HCT116 (cell line): ENCODE measurements around the gene CALN1. TPM values are rescaled to one million over a fixed set of nuclear protein-coding genes. Genes with fewer than 3 reads are reported as not detected.

ENCODE experiments used
- ATAC-seq: fragments of 200-7000 bp; cut with Tn5 transposase; 2 replicates; pipeline ENCODE4 v1.9.1; 2020; ENCODE audit warnings: mild to moderate bottlenecking, moderate library complexity
- BruUV-seq: library from RNA; stranded (reverse); fragments of 400-500 nt; replicated peaks from 2 replicates; lab custom pipeline; 2021; lab: Mats Ljungman, UMichigan
- CTCF ChIA-PET: fragments of 300-600 bp; sonication (Branson Sonifier 250); formaldehyde crosslinking; loops from one replicate; lab custom pipeline; 2021; ENCODE audit warnings: antibody characterized with exemption; lab: Charles Lee
- POLR2A ChIA-PET: fragments of 300-600, 350-600 bp; sonication (Branson Sonifier 250); formaldehyde crosslinking; loops from one replicate; lab custom pipeline; 2021; ENCODE audit warnings: antibody characterized with exemption; lab: Charles Lee
- RAD21 ChIA-PET, 2 experiments: fragments of 300-600 bp; sonication (Branson Sonifier 250); formaldehyde crosslinking; loops; one replicate each; lab custom pipeline; 2023; ENCODE audit warnings: low total read pairs in 2 of 2; ENCODE audit not compliant: uncharacterized antibody in 2 of 2, unreplicated experiment in 2 of 2, low non-redundant PET in 1 of 2; lab: Charles Lee
- DNase-seq: peaks from one replicate; pipeline ENCODE4 v3.0.0-alpha.2; 2010; ENCODE audit warnings: low read depth, low spot score
- H2AFZ ChIP-seq: fragments of 200-600 bp; shearing (Covaris generic), sonication (generic); 2 replicates; pipeline ENCODE4 v1.6.1; 2017; ENCODE audit warnings: low read depth, mixed run types, mixed read lengths, antibody characterized with exemption, low read length; ENCODE audit not compliant: poor library complexity, severe bottlenecking
- H3K27ac ChIP-seq: 2 replicates; pipeline ENCODE4 v1.5.1; 2012; ENCODE audit warnings: low read depth, low read length
- H3K27me3 ChIP-seq: fragments of 200-600 bp; sonication (generic); 2 replicates; pipeline ENCODE4 v1.6.1; 2016; ENCODE audit warnings: mixed run types, low read length, mixed read lengths; ENCODE audit not compliant: insufficient read depth
- H3K36me3 ChIP-seq, 2 experiments: fragments of 200-500 bp in 1 of 2; fragments of 200-600 bp in 1 of 2; sonication (Bioruptor generic) in 1 of 2; sonication (generic) in 1 of 2; 2 replicates each; pipeline versions ENCODE4 v1.5.1 to v1.6.1; 2014 to 2016; ENCODE audit warnings: low read length in 2 of 2, inconsistent platforms in 1 of 2, mixed read lengths in 1 of 2, mixed run types in 1 of 2; ENCODE audit not compliant: insufficient read depth in 2 of 2, control insufficient read depth in 1 of 2
- H3K4me1 ChIP-seq, 2 experiments: fragments of 200-600 bp in 1 of 2; sonication (generic) in 1 of 2; 2 replicates each; pipeline versions ENCODE4 v1.5.1 to v1.6.1; 2012 to 2017; ENCODE audit warnings: low read length in 2 of 2, inconsistent platforms in 1 of 2, mild to moderate bottlenecking in 1 of 2, mixed read lengths in 1 of 2, mixed run types in 1 of 2, moderate library complexity in 1 of 2; ENCODE audit not compliant: insufficient read depth in 2 of 2, control insufficient read depth in 1 of 2
- H3K4me2 ChIP-seq: fragments of 200-600 bp; sonication (generic); 2 replicates; pipeline ENCODE4 v1.6.1; 2017; ENCODE audit warnings: mixed run types, low read length, mixed read lengths
- H3K4me3 ChIP-seq, 2 experiments: fragments of 200-600 bp in 1 of 2; sonication (generic) in 1 of 2; replicated peaks in 1 of 2; 2 replicates each; pipeline ENCODE4 v1.5.1; 2011 to 2016; ENCODE audit warnings: low read length in 2 of 2, control low read depth in 1 of 2, low read depth in 1 of 2, mild to moderate bottlenecking in 1 of 2, mixed read lengths in 1 of 2, mixed run types in 1 of 2
- H3K79me2 ChIP-seq: fragments of 200-600 bp; sonication (generic); 2 replicates; pipeline ENCODE4 v1.6.1; 2017; ENCODE audit warnings: mild to moderate bottlenecking, mixed run types, low read length, moderate library complexity, mixed read lengths; ENCODE audit not compliant: insufficient read depth
- H3K9ac ChIP-seq: fragments of 200-600 bp; sonication (generic); 2 replicates; pipeline ENCODE4 v1.6.1; 2016; ENCODE audit warnings: low read length, mixed read lengths
- H3K9me2 ChIP-seq: fragments of 200-600 bp; sonication (generic), shearing (Covaris generic); 2 replicates; pipeline ENCODE4 v1.6.1; 2017; ENCODE audit warnings: mixed run types, mild to moderate bottlenecking, moderate library complexity; ENCODE audit not compliant: insufficient read depth
- H3K9me3 ChIP-seq, 2 experiments: fragments of 200-500 bp in 1 of 2; fragments of 200-600 bp in 1 of 2; sonication (Bioruptor generic) in 1 of 2; sonication (generic) in 1 of 2; 2 replicates each; pipeline ENCODE4 v1.6.1; 2014 to 2017; ENCODE audit warnings: low read length in 2 of 2, mixed read lengths in 2 of 2, inconsistent platforms in 1 of 2, low read depth in 1 of 2, mild to moderate bottlenecking in 1 of 2, mixed run types in 1 of 2, moderate library complexity in 1 of 2; ENCODE audit not compliant: control insufficient read depth in 1 of 2, insufficient read depth in 1 of 2
- H4K20me1 ChIP-seq: fragments of 200-600 bp; sonication (generic), shearing (Covaris generic); 2 replicates; pipeline ENCODE4 v1.6.1; 2017; ENCODE audit warnings: mixed run types, mild to moderate bottlenecking, moderate library complexity; ENCODE audit not compliant: insufficient read depth
- CBX3 ChIP-seq: IDR thresholded peaks from 2 replicates; pipeline ENCODE4 v1.6.1; 2012; ENCODE audit warnings: low read depth
- CEBPB ChIP-seq: IDR thresholded peaks from 2 replicates; pipeline ENCODE4 v1.6.1; 2012; ENCODE audit warnings: low read depth
- ELF1 ChIP-seq: IDR thresholded peaks from 2 replicates; pipeline ENCODE4 v1.6.1; 2012; ENCODE audit warnings: low read depth, borderline replicate concordance
- EZH2 ChIP-seq: fragments of 200-600 bp; sonication (generic); IDR thresholded peaks from 2 replicates; pipeline ENCODE4 v1.6.1; 2017; ENCODE audit warnings: antibody characterized with exemption, mixed run types
- FOSL1 ChIP-seq: IDR thresholded peaks from 2 replicates; pipeline ENCODE4 v1.6.1; 2012; ENCODE audit warnings: low read depth
- JUND ChIP-seq: IDR thresholded peaks from 2 replicates; pipeline ENCODE4 v1.6.1; 2012
- RAD21 ChIP-seq: IDR thresholded peaks from 2 replicates; pipeline ENCODE4 v1.6.1; 2012; ENCODE audit warnings: low read depth, mild to moderate bottlenecking
- SIN3A ChIP-seq: IDR thresholded peaks from 2 replicates; pipeline ENCODE4 v1.6.1; 2012; ENCODE audit warnings: low read depth
- ZFX ChIP-seq: fragments of 450-650 bp; IDR thresholded peaks from 2 replicates; pipeline ENCODE4 v1.6.1; 2017
- intact Hi-C: fragments of 100-400 bp; cut with micrococcal nuclease; formaldehyde crosslinking; loops from 2 replicates; pipeline ENCODE4 v1.10.0; 2022
- total RNA-seq: library from RNA; stranded (reverse); gene quantifications from one replicate; pipeline ENCODE4 v1.2.1, GENCODE V29; 2021; ENCODE audit not compliant: unreplicated experiment
- TF ChIP-seq, protein P1 (sequence below): IDR thresholded peaks from 2 replicates; pipeline ENCODE4 v1.6.1; 2012
- TF ChIP-seq, protein P2 (sequence below), 3 experiments: fragments of 200-600 bp in 1 of 3; sonication (generic) in 1 of 3; IDR thresholded peaks in 2 of 3; conservative IDR thresholded peaks in 1 of 3; 2 replicates each; pipeline ENCODE4 v1.5.1; 2012 to 2017; ENCODE audit warnings: low read depth in 2 of 3, low read length in 2 of 3, antibody characterized with exemption in 1 of 3, borderline replicate concordance in 1 of 3, control low read depth in 1 of 3, mild to moderate bottlenecking in 1 of 3, mixed read lengths in 1 of 3, mixed run types in 1 of 3, moderate library complexity in 1 of 3; ENCODE audit not compliant: insufficient read depth in 1 of 3
- TF ChIP-seq, protein P3 (sequence below): IDR thresholded peaks from 2 replicates; pipeline ENCODE4 v1.6.1; 2012
- TF ChIP-seq, protein P4 (sequence below): IDR thresholded peaks from 2 replicates; pipeline ENCODE4 v1.6.1; 2012; ENCODE audit warnings: low read depth

CALN1 gene
- total RNA-seq, 1 experiment from 2014 or later, result 0.17 TPM

DNA sequence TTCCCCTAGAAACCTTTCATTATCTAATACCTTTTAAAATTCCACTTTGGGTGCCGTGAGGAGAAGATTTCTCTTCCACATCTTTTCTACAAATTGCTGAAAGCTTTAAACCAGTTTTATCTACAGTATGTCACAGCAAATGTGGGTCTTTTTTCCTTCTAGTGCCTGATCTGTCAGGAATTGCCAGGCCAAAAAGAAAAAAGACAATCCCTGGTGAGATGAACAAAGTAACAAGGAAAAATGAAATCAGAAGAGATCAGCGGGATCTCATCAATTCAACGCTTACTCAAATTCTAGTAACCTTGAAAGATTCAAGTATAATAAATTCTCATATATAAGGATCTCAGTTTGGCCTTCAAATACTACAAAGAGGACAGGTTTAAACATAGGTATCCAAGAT, 449.5 kb downstream of the CALN1 start:
- Histone ChIP-seq H3K4me1 (no peaks in the 10 kb centered on the region), H3K27ac (no peak overlapping the region), H3K27me3 (no peaks in the 10 kb centered on the region), H3K9ac (no peak overlapping the region), H3K4me3 (no peak overlapping the region), H3K79me2 (no peaks in the 10 kb centered on the region), H4K20me1 (no peaks in the 10 kb centered on the region), H3K9me3 (peaks cover 0 to 5% of the 10 kb centered on the region in 2 experiments; a peak in 2 of 4 replicates), H3K4me2 (no peak overlapping the region), H3K36me3 (no peaks in the 10 kb centered on the region), H3K9me2 (no peaks in the 10 kb centered on the region), H2AFZ (no peak overlapping the region)
- ChIA-PET RAD21 (no interaction called here), POLR2A (no interaction called here), CTCF (no interaction called here)
- TF ChIP-seq RAD21 (no peak), FOSL1 (no peak), CEBPB (no peak), EZH2 (no peak), SIN3A (no peak), ELF1 (no peak), JUND (no peak)
- TF ChIP-seq, protein P1, sequence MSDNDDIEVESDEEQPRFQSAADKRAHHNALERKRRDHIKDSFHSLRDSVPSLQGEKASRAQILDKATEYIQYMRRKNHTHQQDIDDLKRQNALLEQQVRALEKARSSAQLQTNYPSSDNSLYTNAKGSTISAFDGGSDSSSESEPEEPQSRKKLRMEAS, result no peak
- TF ChIP-seq, protein P2, sequence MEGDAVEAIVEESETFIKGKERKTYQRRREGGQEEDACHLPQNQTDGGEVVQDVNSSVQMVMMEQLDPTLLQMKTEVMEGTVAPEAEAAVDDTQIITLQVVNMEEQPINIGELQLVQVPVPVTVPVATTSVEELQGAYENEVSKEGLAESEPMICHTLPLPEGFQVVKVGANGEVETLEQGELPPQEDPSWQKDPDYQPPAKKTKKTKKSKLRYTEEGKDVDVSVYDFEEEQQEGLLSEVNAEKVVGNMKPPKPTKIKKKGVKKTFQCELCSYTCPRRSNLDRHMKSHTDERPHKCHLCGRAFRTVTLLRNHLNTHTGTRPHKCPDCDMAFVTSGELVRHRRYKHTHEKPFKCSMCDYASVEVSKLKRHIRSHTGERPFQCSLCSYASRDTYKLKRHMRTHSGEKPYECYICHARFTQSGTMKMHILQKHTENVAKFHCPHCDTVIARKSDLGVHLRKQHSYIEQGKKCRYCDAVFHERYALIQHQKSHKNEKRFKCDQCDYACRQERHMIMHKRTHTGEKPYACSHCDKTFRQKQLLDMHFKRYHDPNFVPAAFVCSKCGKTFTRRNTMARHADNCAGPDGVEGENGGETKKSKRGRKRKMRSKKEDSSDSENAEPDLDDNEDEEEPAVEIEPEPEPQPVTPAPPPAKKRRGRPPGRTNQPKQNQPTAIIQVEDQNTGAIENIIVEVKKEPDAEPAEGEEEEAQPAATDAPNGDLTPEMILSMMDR (IDR thresholded peaks at IDR 0.05 in 2 of 3, conservative IDR thresholded peaks at IDR 0.05 in 1 of 3; ENCODE audit: borderline replicate concordance in 1 of 3, insufficient read depth in 1 of 3, low read depth in 2 of 3, low read length in 2 of 3), result no peak
- intact Hi-C loops, result no loop called here
- no peak for DNase-seq
- ATAC-seq, result no peak
- no TSS peak for BruUV-seq

DNA sequence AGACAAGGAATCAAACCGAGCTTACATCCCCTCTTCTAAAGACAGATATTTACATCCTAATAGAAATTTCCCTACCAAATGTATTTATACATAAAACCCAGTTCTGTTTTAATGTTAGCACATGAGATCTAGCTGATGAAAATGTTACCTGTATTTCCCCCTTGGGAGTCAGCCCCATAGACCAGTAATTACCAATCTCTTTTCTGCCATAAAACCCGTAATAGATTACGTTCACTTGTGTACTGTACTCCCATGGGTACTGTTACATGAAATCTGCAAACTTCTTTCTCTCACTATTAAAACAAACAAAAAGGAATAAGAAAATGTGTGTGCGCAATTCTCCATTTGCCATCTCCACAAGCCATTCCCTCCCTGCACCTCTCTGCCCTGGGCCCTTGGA, 450.9 kb downstream of the CALN1 start:
- H3K4me3 ChIP-seq, result no peak overlapping the region
- ChIA-PET RAD21 (no interaction called here), POLR2A (no interaction called here), CTCF (no interaction called here)
- H3K4me1 ChIP-seq, result no peaks in the 10 kb centered on the region
- H3K9me2 ChIP-seq, result no peaks in the 10 kb centered on the region
- DNase-seq (no peak), ATAC-seq (no peak)
- H3K9me3 ChIP-seq, result peaks cover 0 to 5% of the 10 kb centered on the region in 2 experiments; a peak in 2 of 4 replicates
- no peaks in the 10 kb centered on the region for H4K20me1 ChIP-seq
- TF ChIP-seq, protein P3, sequence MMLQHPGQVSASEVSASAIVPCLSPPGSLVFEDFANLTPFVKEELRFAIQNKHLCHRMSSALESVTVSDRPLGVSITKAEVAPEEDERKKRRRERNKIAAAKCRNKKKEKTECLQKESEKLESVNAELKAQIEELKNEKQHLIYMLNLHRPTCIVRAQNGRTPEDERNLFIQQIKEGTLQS, result no peak
- TF ChIP-seq, protein P4, sequence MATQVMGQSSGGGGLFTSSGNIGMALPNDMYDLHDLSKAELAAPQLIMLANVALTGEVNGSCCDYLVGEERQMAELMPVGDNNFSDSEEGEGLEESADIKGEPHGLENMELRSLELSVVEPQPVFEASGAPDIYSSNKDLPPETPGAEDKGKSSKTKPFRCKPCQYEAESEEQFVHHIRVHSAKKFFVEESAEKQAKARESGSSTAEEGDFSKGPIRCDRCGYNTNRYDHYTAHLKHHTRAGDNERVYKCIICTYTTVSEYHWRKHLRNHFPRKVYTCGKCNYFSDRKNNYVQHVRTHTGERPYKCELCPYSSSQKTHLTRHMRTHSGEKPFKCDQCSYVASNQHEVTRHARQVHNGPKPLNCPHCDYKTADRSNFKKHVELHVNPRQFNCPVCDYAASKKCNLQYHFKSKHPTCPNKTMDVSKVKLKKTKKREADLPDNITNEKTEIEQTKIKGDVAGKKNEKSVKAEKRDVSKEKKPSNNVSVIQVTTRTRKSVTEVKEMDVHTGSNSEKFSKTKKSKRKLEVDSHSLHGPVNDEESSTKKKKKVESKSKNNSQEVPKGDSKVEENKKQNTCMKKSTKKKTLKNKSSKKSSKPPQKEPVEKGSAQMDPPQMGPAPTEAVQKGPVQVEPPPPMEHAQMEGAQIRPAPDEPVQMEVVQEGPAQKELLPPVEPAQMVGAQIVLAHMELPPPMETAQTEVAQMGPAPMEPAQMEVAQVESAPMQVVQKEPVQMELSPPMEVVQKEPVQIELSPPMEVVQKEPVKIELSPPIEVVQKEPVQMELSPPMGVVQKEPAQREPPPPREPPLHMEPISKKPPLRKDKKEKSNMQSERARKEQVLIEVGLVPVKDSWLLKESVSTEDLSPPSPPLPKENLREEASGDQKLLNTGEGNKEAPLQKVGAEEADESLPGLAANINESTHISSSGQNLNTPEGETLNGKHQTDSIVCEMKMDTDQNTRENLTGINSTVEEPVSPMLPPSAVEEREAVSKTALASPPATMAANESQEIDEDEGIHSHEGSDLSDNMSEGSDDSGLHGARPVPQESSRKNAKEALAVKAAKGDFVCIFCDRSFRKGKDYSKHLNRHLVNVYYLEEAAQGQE, result no peak
- TF ChIP-seq ELF1 (no peak), CBX3 (no peak), FOSL1 (no peak), ZFX (no peak)
- H3K79me2 ChIP-seq, result no peaks in the 10 kb centered on the region
- H3K36me3 ChIP-seq, result no peaks in the 10 kb centered on the region
- no peak overlapping the region for H3K4me2 ChIP-seq
- no TSS peak for BruUV-seq
- H3K27me3 ChIP-seq, result no peaks in the 10 kb centered on the region
- H3K9ac ChIP-seq, result no peak overlapping the region
- no peak overlapping the region for H2AFZ ChIP-seq
- no peak overlapping the region for H3K27ac ChIP-seq
- intact Hi-C loops, result no loop called here
